ENCODE results near the gene ARMC2.
"Not testable (repeated sequence)": the region's sequence is repeated elsewhere in the genome, so short reads cannot be mapped to it uniquely, and the experiment has no call there.

Gene ARMC2

GRCh38 chr6:108850669-108851465, 2.6 kb downstream of the ARMC2 start:
- no peak overlapping the region for H3K4me3 ChIP-seq (replicated peaks in 1 of 2; ENCODE audit: low read depth in 2 of 2, low read length in 2 of 2)
- TF ChIP-seq CTCF (IDR thresholded peaks at IDR 0.05; ENCODE audit: low read depth, low read length) = no peak
- peak; percentile 21 to 31 for DNase-seq (ENCODE audit: low read depth in 2 of 2)

- DNase-seq (ENCODE audit: low read depth in 2 of 2) = no peak
These were observed 3.5 kb downstream of the ARMC2 start for GRCh38 chr6:108851756-108852155.

GRCh38 chr6:108853077-108853476, 4.9 kb downstream of the ARMC2 start:
- H3K4me3 ChIP-seq (replicated peaks in 1 of 2; ENCODE audit: low read depth in 2 of 2, low read length in 2 of 2) = no peak overlapping the region
- TF ChIP-seq CTCF (IDR thresholded peaks at IDR 0.05; ENCODE audit: low read depth, low read length) = no peak
- DNase-seq (ENCODE audit: low read depth in 2 of 2) = no peak

More at GRCh38 chr6:108851756-108852155, 3.5 kb downstream of the ARMC2 start:
- TF ChIP-seq CTCF (IDR thresholded peaks at IDR 0.05; ENCODE audit: low read depth, low read length) = no peak
- H3K4me3 ChIP-seq (replicated peaks in 1 of 2; ENCODE audit: low read depth in 2 of 2, low read length in 2 of 2) = no peak overlapping the region

GRCh38 chr6:108862479-108863191, 14.4 kb downstream of the ARMC2 start:
- DNase-seq (ENCODE audit: low read depth in 2 of 2) = no peak
- no peak for TF ChIP-seq CTCF (IDR thresholded peaks at IDR 0.05; ENCODE audit: low read depth, low read length)
- no peak overlapping the region for H3K4me3 ChIP-seq (replicated peaks in 1 of 2; ENCODE audit: low read depth in 2 of 2, low read length in 2 of 2)

GRCh38 chr6:108865751-108866286, 17.6 kb downstream of the ARMC2 start:
- not testable (repeated sequence) for H3K4me3 ChIP-seq (replicated peaks in 1 of 2; ENCODE audit: low read depth in 2 of 2, low read length in 2 of 2); DNase-seq (ENCODE audit: low read depth in 2 of 2)

- DNase-seq (ENCODE audit: low read depth in 2 of 2) = no peak
- no peak for TF ChIP-seq CTCF (IDR thresholded peaks at IDR 0.05; ENCODE audit: low read depth, low read length)
- H3K4me3 ChIP-seq (replicated peaks in 1 of 2; ENCODE audit: low read depth in 2 of 2, low read length in 2 of 2) = no peak overlapping the region
These were observed 18.6 kb downstream of the ARMC2 start for GRCh38 chr6:108866798-108867197.

GRCh38 chr6:108868647-108869046, 20.4 kb downstream of the ARMC2 start:
- peak; percentile 22 to 33 for DNase-seq (ENCODE audit: low read depth in 2 of 2)
- TF ChIP-seq CTCF (IDR thresholded peaks at IDR 0.05; ENCODE audit: low read depth, low read length) = no peak
- no peak overlapping the region for H3K4me3 ChIP-seq (replicated peaks in 1 of 2; ENCODE audit: low read depth in 2 of 2, low read length in 2 of 2)

All from cardiac fibroblast (primary cell).